SH-SY5Y (cell line): ENCODE results near the gene SCYGR7.

Source experiments
- GATA2 ChIP-seq: IDR thresholded peaks from 2 replicates; pipeline ENCODE4 v1.6.1; 2011; ENCODE audit warnings: mild to moderate bottlenecking, low read depth, low read length
- GATA3 ChIP-seq: IDR thresholded peaks from 2 replicates; pipeline ENCODE4 v1.6.1; 2011; ENCODE audit warnings: low read depth, mild to moderate bottlenecking, low read length, moderate library complexity

GRCh38 chr2:227684258-227684657 is 43.9 kb upstream of the SCYGR7 start:
- TF ChIP-seq GATA3: no peak
- TF ChIP-seq GATA2: no peak
